Stimulated activated CD4-positive, alpha-beta T cell treated with anti-CD3 and anti-CD28 coated beads, Interleukin-4, amount 100 ng/mL, for 24 hours (primary cell): ENCODE measurements around the gene SLC26A3.
A peak's percentile ranks its signal among the peaks of the same experiment; 100 is the strongest.

Source experiments
- DNase-seq: peaks from one replicate; pipeline ENCODE4 v3.0.0-alpha.2; 2020

Gene SLC26A3

GRCh38 chr7:107743567-107744344 lies 59.3 kb downstream of the SLC26A3 start, which contains the start of gene CBLL1:
TSS of gene CBLL1 (plus strand) at chr7:107744142. CDS start at chr7:107744164, 22 bp downstream.
- peak; percentile 98 for DNase-seq

GRCh38 chr7:107742678-107743566 lies 60.1 kb downstream of the SLC26A3 start:
- DNase-seq: no peak

GRCh38 chr7:107728276-107728675 lies 74.7 kb downstream of the SLC26A3 start:
- DNase-seq: no peak

GRCh38 chr7:107726356-107727130 lies 76.5 kb downstream of the SLC26A3 start:
- no peak for DNase-seq

- peak; percentile 62 for DNase-seq
Measured at GRCh38 chr7:107725138-107725740, 77.8 kb downstream of the SLC26A3 start.

- DNase-seq: no peak
Measured at GRCh38 chr7:107723255-107723654, 79.8 kb downstream of the SLC26A3 start.

- no peak for DNase-seq
Measured at GRCh38 chr7:107721286-107721685, 81.7 kb downstream of the SLC26A3 start.

- no peak for DNase-seq
Measured at GRCh38 chr7:107718456-107719193, 84.4 kb downstream of the SLC26A3 start.

GRCh38 chr7:107715531-107715930 lies 87.5 kb downstream of the SLC26A3 start:
- DNase-seq: no peak
